IPS-NIHi7 (cell line): ENCODE measurements around the gene PIN1.

Source experiments
- DNase-seq: peaks from one replicate; pipeline ENCODE4 v3.0.0; 2012; ENCODE audit warnings: mixed read lengths; ENCODE audit errors: extremely low spot score

The PIN1 gene

DNA sequence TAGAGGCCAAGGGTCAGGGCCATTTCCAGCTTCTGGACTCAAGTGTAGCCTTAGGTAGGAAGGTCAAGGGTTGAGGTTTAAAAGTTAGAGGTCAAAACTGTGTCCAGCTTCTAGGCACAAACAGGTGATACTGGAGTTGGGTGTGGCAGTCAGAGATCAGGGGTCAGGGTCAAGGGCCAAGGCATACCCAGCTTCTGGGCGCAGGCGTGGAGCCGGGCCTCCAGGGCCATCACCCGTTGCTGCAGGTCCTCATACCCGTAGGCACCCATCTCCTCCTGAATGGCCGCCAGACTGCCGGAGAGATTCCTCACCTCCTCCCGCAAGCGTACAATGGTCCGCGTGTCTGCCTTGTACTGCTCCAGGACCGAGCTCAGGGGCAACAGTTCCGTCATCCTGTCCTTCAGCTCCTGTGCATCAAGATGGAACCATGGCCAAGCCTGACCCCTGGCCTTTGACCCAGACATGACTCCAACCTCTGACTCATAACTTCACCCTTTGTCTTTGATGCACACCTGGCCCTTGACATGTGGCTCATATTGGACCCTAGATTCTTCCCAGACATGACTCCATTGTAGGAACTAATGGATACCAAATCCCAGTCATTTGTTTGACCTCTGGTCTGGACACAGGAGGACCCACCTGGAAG lies 22.1 kb downstream of the PIN1 start:
- no peak for DNase-seq

DNA sequence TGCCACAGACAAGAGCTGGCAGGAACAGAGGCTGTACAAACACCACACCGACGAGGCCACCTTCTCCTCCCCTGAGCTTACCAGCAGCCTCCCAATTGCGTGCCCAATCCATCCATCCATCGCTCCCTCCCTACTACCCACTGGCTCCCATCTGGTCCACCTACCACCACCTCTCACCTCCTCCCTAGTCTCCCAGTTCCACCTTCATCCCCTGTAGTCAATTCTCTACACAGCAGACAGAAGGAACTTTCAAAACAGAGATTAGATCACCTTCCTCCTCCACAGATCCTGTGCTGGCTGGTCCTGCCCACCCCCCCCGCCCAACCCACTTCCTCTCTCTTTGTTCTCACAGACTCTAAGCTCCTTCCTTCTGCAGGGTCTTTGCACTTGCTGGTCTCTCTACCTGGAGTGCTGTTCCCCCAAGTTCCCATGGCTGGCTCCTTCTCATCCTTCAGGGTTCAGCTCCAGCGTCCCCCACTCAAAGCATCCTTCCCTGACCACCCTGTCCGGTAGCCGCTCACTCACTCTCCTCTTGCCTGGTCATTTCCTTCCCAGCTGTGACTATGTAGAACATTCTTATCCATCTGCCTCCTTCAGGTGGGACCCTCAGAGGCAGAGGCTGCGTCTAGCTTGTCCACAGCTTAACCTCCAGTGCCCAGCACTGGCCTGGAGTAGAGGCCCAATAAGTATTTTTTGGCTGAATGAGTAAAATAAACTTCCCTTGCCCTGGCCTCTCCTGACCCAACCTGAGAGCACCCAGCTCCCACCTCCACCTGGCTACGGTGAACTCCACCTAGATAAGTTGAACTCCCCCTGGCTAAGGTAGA lies 23.0 kb downstream of the PIN1 start:
- no peak for DNase-seq

DNA sequence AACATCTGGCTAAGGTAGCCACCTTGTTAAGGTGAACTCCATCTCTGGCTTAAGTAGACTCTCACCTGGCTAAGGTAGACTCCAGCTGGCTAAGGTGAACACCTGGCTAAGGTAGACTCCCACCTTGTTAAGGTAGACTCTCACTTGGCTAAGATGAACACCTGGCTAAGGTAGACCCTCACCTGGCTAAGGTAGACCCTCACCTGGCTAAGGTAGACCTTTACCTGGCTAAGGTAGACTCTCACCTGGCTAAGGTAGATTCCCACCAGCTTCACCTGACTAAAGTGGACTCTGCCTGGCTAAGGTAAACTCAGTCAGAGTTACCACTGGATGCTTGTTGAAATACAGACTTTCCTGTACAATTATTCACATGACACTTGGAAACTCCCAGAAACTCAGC lies 23.6 kb downstream of the PIN1 start:
- no peak for DNase-seq

DNA sequence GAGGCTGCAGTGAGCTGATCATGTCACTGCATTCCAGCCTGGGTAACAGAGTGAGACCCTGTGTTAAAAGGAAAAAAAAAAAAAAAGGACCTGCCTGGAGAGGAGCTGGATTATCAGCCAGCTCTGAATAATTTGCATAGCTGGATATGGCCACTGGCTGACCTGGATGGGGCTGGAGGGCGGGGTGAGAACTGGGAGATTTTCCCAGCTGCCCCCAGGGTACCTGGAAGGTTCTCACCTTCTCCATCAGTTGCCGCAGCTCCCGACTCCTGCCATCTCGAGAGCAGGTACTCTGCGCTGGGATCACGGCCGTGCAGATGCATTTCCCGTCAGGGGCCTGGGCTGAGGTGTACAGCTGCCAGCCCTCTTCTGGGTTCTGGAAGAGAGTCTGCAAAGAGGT lies 25.3 kb downstream of the PIN1 start:
- DNase-seq = no peak

DNA sequence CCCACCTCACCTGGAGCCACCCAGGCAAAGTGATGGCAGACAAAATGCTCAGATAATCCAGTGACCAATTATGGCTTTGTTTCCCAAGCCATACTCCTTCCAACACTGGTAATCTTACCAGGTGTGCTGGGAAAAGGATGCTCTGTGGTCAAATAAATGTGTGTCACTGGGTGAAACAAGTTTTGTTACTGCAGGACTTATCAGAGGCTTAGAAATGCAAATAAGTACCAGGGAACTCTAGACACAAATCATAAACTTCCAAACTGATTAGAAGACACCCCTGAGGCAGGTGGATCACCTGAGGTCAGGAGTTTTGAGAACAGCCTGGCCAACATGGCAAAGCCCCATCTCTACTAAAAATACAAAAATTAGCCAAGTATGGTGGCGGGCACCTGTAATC lies 26.4 kb downstream of the PIN1 start:
- DNase-seq = no peak

DNA sequence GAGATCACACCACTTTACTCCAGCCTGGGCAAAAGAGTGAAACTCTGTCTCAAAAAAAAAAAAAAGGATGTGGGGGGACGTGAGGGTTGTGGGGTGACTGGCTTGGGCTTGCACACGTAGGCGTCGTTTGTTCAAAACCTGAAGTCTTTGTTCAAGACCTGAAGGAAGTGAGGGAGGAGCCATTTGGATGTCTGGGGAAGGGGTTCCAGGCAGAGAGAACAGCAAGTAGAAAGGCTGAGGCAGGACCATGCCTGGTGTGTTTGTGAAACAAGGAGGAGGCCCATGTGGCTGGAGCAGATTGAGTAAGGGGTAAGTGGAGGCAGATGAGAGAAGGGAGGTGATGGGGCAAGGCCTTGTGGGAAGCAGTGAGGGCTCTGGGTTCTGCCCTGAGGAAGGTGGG lies 27.8 kb downstream of the PIN1 start:
- no peak for DNase-seq

DNA sequence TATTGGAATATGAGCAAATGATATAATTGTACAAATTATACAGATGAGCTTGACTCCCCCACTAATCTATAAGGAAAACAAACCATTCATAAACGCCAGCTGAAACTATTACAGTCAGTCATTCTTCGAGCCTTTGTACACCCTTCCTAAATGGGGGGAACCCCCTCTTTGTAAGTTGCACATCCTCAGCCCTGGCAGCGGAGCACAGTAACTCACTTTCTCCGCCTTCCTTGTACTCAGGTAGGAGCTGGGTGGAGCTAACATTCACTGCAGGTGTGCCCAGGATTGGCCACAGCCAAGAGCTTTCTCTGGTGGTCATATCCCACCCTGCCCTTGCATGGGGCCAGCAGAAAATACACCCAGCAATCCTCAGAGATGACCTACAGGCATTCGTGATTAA lies 28.6 kb downstream of the PIN1 start:
- no peak for DNase-seq

DNA sequence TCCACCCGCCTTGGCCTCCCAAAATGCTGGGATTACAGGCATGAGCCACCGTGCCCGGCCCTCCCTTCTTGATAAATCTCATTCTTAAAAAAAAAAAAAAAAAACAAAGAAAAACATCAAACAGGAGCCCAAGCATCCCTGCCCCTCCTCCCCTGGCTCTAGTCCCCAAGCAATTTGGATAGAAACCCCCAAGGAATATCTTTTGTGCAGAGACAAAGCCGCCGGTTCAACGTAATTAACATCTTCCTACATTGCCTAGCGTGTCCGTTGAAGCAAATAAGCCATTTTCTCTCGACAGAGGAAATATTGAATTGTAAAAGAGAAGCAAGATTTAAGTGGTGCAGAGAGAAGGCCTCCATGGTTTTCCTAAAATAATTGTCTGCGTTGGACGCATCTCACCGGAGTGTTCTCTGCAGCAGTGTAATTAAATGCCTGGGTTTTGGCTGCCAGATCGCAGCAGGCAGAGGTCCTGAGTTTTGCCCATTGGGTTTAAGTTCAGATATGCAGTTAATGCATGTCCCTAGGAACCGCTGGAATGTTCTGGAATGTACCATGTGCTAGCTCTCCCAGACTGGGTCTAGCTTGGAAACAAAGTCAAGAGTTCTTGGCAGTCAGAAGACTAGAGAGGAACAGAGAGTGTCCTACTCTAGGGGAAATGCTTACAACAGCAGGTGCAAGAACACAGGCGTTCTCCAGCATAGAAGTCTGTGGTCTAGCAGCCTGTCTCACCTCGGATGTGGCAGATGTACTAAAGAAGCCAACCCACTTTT lies 30.8 kb downstream of the PIN1 start:
- DNase-seq = no peak

DNA sequence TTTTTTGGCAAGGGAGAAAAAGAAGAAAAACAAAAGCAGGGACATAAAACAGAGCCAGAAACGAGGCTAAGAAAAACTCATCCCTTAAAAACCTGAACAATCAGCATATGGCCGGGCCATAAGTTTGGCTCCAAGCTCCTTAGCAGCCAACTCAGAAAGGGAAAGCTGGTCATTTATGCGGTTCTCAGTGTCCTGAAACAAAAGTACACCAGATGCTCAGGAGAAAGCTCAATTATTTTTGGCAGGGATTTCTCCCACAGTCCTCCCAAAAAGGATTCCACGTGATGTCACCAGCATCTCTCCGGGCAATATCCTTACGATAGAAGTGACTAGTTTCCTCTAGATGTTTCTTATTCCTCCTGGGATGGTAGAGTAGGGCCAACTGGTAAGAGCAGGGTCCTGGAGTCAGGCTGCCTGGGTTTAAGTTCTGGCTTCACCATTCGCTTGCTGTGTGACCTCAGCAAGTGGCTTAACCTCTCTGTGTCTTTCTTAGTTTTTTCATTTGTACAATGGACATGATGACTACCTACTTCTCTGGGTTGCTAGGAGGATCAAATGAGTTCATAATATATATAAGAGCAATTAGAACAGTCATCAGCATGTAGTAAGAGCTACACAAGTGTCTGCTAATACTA lies 34.0 kb downstream of the PIN1 start:
- no peak for DNase-seq

DNA sequence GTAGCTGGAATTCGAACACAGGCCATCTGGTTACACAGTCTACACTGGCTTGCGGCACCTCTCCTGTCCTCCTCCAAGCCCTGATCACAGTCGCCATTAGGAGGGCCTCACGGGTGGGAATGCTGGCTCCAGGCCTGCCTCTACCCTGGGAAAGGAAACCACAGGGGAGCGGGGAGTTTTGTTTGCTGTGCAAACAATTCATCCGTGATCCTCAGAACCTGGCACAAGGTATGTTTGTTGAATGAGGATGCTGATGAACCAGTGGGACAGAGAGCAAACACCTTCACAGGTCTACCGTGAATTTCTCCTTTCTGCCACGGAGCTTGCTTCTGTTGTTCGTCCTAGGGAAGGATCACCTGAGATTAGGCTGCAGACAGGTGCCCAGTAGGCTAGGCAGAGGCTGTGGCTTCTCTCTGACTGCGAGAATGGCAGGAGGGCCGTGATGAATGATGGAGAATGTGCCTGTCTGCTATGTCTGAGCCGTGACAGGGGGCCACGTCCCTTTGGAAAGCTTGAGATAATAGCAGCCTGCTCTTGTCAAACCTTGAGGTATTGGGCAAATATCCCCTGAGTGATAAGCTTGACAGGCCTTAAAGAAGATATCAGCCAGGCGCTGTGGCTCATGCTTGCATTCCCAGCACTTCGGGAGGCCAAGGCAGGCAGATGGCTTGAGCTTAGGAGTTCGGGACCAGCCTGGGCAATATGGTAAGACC lies 36.7 kb downstream of the PIN1 start:
- DNase-seq = no peak

DNA sequence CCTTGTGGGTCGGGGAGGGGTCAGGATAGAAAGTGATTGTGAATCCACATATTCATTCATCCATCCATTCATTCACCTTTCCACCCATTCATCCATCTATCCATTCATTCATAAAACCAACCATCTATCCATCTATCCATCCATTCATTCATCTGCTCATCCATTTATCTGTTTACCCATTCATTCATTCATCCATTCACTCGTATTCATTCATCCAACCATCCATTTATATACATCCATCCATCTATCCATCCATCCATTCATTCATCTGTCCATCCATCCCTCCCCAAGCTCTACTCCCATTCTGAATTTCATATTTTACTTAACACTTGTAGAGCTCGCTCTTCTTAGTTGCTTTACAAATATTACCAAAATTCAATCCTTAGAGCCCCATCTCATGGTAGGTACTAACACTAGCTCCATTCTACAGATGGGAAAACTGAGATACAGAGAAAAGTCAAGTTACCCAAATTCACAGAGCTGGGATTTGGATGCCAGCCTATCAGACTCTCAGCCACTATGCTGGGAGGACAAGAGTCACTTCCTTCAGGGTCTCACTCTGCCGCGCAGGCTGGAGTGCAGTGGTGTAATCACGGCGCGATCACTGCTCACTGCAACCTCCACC lies 37.6 kb downstream of the PIN1 start:
- DNase-seq = no peak

DNA sequence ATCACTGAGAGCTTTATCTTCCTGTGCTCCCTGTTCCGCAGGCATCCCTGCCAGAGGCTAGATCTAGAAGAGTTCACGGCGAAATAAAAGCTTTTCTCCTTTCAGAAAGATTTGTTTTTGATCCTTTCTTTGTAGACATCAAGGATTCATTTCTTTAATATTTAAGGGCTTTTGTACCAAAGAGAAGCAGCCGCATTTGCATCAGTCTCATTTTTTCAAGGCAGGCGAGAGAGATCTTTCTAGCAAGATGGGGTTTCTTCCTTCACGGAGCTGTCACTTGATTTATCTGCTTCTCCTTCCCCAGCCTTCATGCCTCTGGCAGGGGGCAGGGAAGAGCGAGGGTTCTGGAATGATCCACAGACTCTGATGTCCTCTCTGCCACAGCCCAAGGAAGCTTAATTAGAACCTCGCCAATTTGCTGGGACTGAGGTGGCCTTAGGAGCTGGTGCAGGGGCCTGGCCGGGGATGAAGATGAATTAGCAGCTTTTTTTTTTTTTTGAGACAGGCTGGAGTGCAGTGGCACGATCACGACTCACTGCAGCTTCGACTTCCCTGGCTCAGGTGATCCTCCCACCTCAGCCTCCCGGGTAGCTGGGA lies 40.0 kb downstream of the PIN1 start:
- no peak for DNase-seq

DNA sequence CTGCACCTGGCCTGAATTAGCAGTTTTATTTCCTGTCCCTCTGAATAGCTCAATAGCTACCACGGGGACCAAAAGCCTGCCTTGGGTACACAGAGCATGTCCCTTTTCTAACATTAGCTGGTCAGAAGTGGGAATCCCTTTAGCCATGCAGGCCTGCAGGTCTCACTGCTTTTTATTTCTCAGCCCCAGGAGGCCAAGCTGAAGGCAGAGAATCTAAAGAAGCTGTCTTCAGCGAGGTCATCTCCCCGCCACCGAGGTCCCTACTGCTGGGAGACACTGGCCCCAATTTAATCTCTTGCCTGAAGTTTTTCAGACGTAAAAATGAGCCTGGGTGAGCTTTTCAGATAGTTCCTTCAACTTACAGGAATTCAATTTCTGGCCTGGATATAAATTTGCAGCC lies 40.7 kb downstream of the PIN1 start:
- DNase-seq = no peak

DNA sequence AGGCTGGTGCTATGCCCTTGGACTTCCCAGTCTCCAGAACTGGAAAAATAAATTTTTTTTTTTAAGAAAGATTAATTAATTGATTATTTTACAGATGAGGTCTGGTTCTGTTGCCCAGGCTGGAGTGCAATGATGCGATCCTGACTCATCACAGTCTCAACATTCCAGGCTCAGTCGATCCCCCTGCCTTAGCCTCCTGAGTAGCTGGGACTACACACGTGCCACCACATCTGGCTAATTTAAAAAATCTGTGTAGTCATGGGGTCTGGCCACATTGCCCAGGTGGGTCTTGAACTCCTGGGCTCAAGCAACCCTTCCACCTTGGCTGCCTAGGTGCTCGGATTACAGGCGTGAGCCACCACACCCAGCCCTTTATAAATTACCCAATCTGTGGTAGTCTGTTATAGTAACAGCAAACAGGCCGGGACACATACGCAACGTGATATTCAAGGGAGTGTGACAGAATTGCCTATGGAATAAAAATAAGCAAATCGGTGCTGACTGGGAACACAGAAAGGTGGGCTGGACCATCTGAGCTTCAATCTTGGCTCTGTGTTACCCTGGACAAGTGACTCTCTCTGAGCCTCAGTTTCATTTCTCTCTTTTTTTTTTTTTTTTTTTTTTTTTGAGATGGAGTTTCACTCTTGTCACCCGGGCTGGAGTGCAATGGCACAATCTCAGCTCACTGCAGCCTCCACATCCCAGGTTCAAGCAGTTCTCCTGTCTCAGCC lies 42.8 kb downstream of the PIN1 start:
- no peak for DNase-seq

DNA sequence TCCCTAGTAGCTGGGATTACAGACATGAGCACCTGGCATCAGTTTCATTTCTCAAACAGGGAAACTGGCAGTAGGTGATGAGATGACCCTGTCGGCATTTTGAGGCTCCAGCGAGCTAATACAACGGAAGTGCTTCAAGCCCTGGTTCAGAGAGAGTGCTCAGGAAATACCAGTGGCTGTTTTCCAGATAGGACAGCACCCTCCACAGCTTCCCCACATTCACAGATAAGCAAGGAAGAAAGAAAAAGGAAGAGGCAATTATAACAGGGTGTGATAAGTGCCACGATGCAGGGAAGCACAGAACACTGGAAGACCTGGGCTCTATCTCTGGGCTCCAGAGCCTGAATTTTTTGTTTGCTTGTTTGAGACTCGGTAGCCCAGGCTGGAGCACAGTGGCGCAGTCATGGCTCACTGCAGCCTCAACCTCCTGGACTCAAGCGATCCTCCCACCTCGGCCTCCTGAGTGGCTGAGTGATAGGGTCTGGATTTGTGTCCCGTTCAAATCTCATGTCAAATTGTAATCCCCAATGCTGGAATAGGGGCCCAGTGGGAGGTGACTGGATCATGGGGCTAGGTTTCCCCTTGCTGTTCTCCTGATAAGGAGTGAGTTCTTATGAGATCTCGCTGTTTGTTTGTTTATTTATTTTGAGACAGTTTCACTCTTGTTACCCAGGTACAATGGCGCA lies 43.5 kb downstream of the PIN1 start:
- no peak for DNase-seq

DNA sequence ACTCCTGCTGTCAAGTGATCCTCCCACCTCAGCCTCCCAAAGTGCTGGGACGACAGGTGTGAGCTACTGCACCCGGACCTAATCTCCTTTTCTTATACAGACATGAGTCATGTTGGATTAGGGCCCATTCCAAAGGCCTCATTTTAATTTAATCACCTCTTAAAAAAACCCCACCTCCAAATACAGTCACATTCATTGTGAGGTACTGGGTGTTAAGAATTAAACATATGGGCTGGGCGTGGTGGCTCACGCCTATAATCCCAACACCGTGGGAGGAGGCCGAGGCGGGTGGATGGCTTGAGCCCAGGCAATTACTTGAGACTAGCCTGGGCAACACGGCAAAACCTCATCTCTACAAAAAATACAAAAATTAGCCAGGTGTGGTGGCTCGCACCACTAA lies 46.6 kb downstream of the PIN1 start:
- DNase-seq = no peak

DNA sequence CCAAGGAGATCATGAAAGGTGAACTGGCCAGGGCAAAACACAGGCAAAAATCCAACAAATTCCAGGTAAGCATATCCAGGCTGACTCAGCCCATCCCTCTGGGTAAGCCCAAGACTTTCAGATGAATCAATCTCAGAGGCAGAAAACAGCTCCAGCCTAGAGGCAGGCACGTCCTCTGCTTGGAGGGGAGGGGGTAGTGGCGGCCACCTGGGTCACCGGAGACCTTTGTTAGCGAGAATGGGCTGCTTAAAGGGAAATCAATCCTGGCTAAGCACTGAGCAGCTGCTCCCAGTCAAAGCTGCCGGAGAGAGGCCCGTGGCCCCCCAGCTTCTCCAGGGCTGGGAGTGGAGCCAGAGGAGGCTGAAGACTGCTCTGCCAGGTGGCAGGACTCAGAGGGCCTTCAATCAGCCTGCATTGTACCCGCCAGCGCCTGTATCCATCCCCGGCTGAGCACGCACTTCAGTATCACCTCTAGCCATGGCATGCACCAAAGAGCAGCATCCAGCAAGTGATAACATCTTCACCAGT lies 48.2 kb downstream of the PIN1 start:
- DNase-seq = no peak

DNA sequence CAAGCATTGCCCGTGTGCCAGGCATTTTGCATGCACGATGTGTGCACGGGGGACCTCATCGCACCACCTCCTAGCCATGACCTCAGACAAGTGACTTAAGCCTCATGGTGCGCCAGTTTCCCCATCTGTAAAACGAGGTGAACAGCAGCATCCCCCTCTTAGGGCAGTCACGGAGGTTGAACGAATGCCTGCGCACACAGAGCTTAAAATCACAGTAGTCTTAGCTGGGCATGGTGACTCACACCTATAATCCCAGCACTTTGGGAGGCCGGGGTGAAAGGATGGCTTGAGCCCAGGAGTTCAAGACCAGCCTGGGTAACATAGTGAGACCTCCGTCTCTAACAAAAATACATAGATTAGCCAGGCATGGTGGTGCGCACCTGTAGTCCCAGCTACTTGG lies 48.6 kb downstream of the PIN1 start:
- no peak for DNase-seq

DNA sequence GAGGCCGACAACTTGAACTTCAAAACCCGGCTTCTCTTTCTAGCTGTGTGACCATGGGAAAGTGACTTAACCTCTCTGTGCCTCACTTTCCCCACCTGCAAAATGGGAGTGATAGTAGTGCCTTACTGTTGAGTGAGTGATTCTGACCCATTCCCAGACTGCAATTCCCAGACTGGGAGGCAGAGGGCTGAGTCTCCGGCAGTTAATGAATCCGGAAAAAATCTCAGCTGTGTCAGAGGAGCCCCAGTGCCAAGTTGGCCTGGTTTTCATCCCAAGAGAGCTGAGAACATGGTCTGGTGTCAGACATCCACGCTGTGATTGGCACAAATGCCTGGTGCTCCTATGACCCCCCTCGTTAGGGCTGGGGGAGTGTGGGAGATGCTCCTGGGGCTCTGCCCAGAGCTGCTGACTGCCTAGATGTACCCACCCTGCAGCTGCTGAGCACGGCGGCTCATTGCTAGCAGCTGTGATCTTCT lies 50.0 kb downstream of the PIN1 start:
- no peak for DNase-seq
